HG02610 (cell line): ENCODE measurements around the gene DCTD.

ENCODE experiments used
- ATAC-seq: cut with Tn5 transposase; IDR thresholded peaks from one replicate; pipeline ENCODE4 v1.9.1; 2021; ENCODE audit warnings: mild to moderate bottlenecking, moderate library complexity; ENCODE audit not compliant: unreplicated experiment

The DCTD gene

GRCh38 chr4:182874304-182874751, 42.9 kb downstream of the DCTD start:
- ATAC-seq = no peak

- no peak for ATAC-seq
Measured at GRCh38 chr4:182873726-182874125, 43.5 kb downstream of the DCTD start.

GRCh38 chr4:182873289-182873688, 43.9 kb downstream of the DCTD start:
- no peak for ATAC-seq

GRCh38 chr4:182872886-182873285, 44.3 kb downstream of the DCTD start:
- no peak for ATAC-seq

GRCh38 chr4:182871616-182872015, 45.6 kb downstream of the DCTD start:
- no peak for ATAC-seq

- ATAC-seq = no peak
Measured at GRCh38 chr4:182869697-182870096, 47.5 kb downstream of the DCTD start.

GRCh38 chr4:182866746-182867145, 50.4 kb downstream of the DCTD start:
- ATAC-seq = no peak

GRCh38 chr4:182863501-182863900, 53.7 kb downstream of the DCTD start:
- no peak for ATAC-seq

- ATAC-seq = no peak
Measured at GRCh38 chr4:182862921-182863320, 54.3 kb downstream of the DCTD start.

GRCh38 chr4:182862141-182862875, 54.9 kb downstream of the DCTD start:
- no peak for ATAC-seq

GRCh38 chr4:182861346-182861745, 55.8 kb downstream of the DCTD start:
- no peak for ATAC-seq

GRCh38 chr4:182859730-182860129, 57.5 kb downstream of the DCTD start:
- no peak for ATAC-seq

GRCh38 chr4:182858711-182859110, 58.5 kb downstream of the DCTD start:
- ATAC-seq = no peak

GRCh38 chr4:182856862-182857261, 60.3 kb downstream of the DCTD start:
- ATAC-seq = no peak

GRCh38 chr4:182855877-182856276, 61.3 kb downstream of the DCTD start:
- no peak for ATAC-seq

GRCh38 chr4:182855312-182855711, 61.9 kb downstream of the DCTD start:
- no peak for ATAC-seq

GRCh38 chr4:182854466-182854865, 62.7 kb downstream of the DCTD start:
- ATAC-seq = no peak

GRCh38 chr4:182853731-182854330, 63.4 kb downstream of the DCTD start:
- no peak for ATAC-seq

GRCh38 chr4:182848685-182849084, 68.5 kb downstream of the DCTD start:
- no peak for ATAC-seq

GRCh38 chr4:182847576-182848450, 69.4 kb downstream of the DCTD start:
- no peak for ATAC-seq

GRCh38 chr4:182846036-182846435, 71.2 kb downstream of the DCTD start:
- no peak for ATAC-seq

GRCh38 chr4:182845618-182846017, 71.6 kb downstream of the DCTD start:
- no peak for ATAC-seq
